Epithelial cell of esophagus (primary cell): ENCODE measurements around the gene CHST8.

Experiments
- DNase-seq: peaks from one replicate; pipeline ENCODE4 v3.0.0; 2010; ENCODE audit warnings: low read depth
- H3K4me3 ChIP-seq: 2 replicates; pipeline ENCODE4 v1.5.1; 2011; ENCODE audit warnings: mild to moderate bottlenecking, low read length, control low read depth
- TF ChIP-seq, protein P1 (sequence below): IDR thresholded peaks from 2 replicates; pipeline ENCODE4 v1.5.1; 2011; ENCODE audit warnings: low read depth, mild to moderate bottlenecking, low read length, control low read depth, inconsistent platforms; ENCODE audit not compliant: insufficient read depth; ENCODE audit errors: missing control alignments

Gene CHST8

DNA sequence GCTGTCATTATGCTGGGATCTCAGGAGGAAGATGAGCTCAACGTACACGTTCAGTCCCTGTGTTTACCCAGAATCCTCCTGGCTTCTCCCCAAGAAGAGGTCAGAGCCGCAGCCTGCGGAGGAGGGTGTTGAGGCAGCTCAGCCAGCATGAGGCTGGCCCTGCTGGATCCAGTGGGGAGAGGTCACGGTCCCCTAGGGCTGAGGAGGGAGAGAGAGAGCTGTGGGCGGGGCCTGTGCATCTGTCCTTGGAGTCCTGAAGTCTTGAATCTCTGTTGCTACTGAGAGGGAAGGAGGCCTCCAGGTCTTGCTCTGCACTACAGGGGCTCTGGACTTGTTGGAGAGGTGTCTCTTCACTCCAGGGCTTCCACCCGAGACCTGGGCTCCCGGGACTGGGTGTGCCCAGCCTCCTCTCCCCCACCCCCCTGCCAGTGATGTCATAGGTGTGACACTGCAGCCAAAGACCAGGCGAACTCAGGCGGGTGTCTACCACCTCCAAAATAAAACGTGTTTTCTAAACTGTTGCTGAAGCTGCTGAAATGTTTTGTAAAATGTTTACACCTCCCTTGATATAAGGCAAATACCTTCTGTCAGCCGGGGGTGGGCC is 97.0 kb downstream of the CHST8 start:
- TF ChIP-seq, protein P1, sequence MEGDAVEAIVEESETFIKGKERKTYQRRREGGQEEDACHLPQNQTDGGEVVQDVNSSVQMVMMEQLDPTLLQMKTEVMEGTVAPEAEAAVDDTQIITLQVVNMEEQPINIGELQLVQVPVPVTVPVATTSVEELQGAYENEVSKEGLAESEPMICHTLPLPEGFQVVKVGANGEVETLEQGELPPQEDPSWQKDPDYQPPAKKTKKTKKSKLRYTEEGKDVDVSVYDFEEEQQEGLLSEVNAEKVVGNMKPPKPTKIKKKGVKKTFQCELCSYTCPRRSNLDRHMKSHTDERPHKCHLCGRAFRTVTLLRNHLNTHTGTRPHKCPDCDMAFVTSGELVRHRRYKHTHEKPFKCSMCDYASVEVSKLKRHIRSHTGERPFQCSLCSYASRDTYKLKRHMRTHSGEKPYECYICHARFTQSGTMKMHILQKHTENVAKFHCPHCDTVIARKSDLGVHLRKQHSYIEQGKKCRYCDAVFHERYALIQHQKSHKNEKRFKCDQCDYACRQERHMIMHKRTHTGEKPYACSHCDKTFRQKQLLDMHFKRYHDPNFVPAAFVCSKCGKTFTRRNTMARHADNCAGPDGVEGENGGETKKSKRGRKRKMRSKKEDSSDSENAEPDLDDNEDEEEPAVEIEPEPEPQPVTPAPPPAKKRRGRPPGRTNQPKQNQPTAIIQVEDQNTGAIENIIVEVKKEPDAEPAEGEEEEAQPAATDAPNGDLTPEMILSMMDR = no peak
- DNase-seq = no peak
- H3K4me3 ChIP-seq = no peak overlapping the region

DNA sequence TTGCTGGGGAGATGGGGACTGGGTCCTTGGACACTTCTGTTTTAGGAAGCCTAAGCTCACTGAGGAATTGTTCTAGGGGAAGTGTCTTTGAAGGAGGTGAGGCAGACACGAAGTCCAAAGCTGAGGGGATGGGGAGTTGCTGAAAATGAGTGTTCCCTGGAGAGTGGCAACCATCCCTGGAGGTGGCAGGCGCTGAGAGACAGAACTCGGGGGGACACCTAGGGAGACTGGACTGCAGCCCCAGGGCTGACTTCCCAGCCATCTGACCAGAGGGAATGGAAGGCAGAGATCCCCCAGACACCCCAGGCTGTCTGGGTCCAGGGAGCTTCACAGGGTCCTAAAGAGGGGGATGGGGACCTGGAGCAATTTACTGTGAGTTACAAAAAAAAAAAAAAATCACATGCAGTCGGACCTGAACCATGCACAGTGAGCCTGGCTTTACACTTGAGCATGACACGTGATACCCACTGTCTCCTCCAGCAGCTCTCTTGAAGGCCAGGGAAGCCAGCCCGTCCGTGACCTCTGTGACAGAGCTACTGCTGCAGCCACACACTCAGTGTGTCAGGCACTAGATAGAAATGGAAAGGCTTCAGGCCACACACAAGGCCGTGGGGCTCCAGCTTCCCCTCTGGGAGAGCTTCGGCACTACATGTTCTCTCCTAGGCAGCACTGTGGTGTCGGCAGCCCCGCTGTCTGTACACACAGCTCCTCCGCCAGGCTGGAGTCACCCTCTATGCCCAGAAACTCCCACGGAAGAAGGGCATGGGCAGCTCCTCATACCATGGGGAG is 97.8 kb downstream of the CHST8 start:
- DNase-seq = no peak
- no peak overlapping the region for H3K4me3 ChIP-seq
- TF ChIP-seq, protein P1 = no peak

DNA sequence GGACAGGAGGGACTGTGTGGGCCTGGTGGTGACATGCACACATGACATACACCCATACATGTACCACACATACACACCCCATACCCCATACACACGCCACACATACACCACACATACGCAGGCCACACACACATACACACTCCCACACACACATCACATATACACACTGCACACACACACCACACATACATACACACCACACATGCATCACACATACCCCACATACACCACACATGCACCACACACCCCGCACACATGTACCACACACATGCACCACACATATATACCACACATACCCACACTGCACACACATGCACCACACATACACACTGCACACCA is 98.4 kb downstream of the CHST8 start:
- TF ChIP-seq, protein P1 = no peak

DNA sequence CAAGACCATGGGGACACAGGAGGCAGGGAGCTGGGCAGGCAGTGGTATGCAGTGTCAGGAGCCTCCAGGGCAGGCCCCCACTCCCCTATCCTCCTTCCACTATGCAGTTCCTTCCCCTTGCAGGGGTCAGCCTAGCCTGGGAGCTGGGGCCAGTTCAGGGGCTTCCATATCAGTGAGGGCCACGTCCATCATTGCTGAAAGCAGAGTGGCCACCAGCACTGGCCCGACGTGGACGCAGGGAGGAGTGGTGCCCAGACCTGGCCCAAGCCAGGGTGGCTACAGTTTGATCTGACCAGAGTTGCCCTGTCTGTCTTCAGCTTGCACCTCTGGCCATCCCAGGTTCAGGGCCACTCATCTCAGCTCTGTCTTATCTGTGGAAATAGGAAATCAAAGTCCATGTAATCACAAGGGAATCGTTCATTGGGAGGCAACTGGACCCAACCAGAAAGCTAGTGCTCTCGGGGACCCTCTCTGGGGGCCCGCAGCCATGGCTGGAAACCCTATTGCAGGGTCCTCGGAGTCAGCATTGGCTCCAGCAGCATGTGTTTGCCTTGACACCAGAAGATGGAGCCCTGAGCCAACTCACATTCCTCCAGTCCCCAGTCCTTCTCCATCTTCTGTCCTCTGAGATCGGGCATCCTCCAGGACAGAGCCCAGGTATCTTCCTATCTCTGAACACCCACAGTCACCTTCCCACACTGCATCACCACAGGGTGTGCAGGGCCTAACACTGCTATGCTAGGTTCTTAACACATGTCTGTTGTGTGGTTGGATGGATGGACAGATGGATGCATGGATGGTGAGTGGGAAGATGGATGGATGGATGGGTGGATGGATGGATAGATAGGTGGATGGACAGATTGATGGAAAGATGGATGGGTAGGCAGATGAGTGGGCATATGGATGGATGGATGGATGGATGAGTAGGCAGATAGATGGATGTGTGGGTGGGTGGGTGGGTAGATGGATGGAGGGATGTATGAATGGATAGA is 99.2 kb downstream of the CHST8 start:
- TF ChIP-seq, protein P1 = no peak
- no peak overlapping the region for H3K4me3 ChIP-seq
- DNase-seq = peak; percentile 2

More for the DNA sequence above, 98.4 kb downstream of the CHST8 start:
- no peak overlapping the region for H3K4me3 ChIP-seq
- no peak for DNase-seq

DNA sequence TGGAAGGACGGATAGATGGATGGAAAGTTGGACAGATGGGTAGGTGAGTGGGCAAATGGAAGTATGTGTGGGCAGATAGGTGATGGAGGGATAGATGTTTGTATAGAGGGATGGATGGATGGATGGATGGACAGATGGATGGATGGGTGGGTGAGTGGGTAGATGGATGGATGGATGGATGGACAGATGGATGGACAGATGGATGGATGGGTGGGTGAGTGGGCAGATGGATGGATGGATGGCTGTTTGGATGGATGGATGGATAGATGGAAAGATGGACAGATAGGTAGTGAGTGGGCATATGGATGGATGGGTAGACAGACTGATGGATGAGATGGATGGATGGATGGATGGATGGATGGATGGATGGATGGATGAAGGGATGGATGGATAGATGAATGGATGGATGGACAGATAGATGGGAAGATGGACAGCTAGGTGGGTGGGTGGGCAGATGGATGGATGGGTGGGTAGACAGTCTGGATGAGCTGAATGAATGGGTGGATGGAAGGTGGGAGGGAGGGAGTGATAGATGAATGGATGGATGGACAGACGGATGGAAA is 100.1 kb downstream of the CHST8 start:
- TF ChIP-seq, protein P1 = no peak
- H3K4me3 ChIP-seq = no peak overlapping the region
- no peak for DNase-seq

DNA sequence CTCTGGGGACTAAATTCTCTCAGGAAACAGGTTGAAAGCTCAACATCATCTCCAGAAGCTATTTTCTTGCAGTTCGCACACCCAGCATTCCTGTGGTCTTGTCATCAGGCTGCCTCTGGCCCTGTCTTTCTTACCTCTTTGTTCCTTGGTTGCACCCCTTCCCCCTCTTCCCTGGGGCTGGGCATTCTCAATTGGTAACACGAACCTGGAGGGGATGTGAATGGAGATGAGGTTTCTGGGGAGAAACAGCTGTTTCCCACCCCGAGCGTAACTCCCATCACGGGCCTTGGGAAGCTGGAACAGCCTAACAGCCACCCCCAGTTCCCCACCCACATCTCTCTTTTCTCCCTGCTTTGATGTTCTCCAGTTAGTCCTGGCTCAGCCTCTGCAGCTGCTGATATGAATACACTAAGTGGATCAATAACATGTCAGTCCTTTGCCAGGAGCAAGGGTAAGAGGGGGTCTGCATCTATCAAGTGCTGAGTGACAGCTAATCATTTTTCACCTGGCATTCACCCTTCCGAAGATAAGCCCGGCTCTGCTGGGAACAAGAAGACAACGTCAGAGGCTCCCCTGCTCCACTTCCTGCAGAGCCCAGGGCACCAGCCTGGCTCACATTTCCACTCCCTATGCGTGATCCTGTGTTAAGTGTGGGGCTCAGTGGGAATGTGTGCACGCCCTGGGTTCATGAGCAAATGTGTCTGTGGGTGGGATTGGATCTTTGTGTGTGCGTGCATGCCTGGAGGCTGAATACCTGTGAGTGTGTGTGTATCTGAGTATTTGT is 100.9 kb downstream of the CHST8 start:
- DNase-seq = no peak
- H3K4me3 ChIP-seq = no peak overlapping the region
- TF ChIP-seq, protein P1 = no peak
